ENCODE data around the gene GRIPAP1.
"Not testable (repeated sequence)": the region's sequence is repeated elsewhere in the genome, so short reads cannot be mapped to it uniquely, and the experiment has no call there.

Gene GRIPAP1

GRCh38 chrX:48997455-48997854 lies 4.6 kb downstream of the GRIPAP1 start:
- DNase-seq, result no peak

DNA sequence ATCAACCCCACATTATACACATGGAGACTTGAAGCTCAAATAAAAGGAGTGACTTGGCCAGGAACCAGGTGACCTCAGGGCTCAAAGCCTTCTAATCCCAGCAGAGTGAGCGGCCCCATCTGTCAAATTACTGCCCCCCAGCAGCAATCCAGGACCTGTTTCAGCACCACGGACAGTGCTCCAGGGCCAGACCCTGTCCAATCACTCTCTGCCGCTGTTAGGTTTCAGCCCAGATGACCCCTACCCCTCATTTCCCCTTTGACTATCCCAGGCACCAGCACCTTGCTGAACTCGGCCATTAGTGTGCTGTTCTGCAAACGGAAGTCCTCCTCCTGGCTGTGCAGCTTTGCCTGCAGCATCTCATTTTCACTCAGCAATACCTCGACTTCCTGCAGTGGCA lies 5.1 kb downstream of the GRIPAP1 start:
- DNase-seq, result no peak

DNA sequence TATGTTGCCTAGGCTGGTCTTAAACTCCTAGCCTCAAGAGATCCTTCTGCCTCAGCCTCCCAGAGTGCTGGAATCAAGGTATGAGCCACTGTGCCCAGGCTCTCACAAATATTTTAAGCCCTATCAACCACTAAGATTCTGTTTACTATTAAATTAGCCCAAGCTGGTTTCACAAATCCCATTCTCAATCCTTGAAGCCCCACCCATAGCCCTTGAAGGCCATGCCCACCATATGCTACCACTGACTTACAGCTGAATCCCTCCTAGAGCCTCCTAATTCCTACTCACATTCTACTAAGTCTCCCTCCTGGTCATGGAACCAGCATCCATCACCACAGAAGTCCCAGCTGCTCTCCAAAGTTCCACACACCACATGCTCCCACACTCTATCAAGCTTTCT lies 9.7 kb downstream of the GRIPAP1 start:
- DNase-seq, result no peak

DNA sequence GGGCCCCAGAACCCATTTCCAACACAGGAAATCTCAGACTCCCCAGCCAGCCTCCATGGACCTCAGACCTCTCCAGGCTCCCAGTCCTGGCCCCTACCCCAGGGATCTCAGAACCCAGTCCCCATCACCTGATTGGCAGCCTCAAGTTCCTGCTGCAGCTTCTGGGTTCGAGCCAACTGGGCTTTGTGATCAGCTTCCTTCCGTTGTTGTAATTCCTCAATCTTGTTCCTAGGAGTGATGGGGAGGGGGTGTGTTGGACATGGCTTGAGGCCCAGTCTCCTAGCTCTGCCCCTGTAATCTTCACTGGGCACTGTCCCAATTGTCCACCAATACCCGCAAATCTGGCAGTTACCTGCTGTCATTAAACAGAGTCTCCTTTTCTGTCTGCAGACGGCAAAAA lies 12.6 kb downstream of the GRIPAP1 start:
- no peak for DNase-seq

- no peak for DNase-seq
Measured at GRCh38 chrX:48983896-48984295, 18.2 kb downstream of the GRIPAP1 start.

GRCh38 chrX:48983081-48983480 lies 19.0 kb downstream of the GRIPAP1 start:
- DNase-seq, result no peak

DNA sequence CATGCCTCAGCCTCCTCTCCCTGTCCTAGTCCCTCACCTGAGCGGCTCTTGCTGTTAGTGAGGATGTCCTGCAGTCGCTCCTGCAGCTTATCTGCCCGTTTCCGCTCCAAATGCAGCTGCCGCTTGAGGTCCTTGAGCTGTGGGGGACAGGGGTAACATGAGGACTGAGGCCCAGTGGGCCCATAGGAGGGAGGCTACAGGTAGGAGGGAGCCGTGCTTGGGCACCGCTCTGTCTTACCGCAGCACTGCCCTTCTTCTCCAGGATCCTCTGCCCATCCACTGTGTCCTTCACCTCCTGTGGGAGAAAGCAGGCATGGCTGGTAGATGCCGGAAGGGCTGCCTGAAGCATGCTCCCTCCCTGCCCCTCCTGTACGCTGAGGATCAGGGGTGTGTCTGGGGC lies 20.9 kb downstream of the GRIPAP1 start:
- no peak for DNase-seq

DNA sequence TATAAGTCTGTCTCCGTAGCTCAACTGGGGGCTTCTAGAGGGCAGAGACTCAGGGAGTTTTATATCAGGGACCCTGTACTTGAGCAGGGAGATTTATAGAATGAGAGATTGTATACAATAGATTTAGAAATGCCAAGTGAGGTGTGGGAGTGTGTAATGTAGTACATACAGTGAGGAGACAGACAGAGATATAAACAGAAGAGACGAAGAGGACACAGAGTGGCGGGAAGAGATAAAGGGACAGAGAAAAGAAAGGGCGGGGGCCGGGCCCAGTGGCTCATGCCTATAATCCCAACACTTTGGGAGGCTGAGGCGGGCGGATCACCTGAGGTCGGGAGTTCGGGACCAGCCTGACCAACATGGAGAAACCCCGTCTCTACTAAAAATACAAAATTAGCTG lies 21.7 kb downstream of the GRIPAP1 start:
- DNase-seq, result not testable (repeated sequence)

GRCh38 chrX:48978226-48978625 lies 23.8 kb downstream of the GRIPAP1 start:
- no peak for DNase-seq

DNA sequence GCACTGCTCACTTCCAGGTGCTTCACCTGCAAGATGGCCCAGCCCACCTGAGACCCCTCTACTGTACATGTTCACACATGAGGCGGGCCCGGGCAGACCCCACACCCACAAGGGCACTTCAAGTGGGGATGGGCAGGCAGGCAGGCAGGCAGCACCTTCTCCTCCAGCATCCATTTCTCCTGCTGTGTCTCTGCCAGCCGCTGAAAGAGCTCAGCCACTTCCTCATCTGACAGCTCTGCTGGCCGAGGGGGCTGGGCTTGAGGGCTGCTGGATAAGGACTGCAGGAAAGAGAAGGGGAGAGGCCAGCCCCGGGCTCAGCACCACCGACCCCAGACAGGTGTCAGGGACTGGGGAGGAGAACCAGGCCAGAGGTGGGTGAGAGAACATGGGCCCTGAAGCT lies 26.0 kb downstream of the GRIPAP1 start:
- DNase-seq, result no peak

- DNase-seq, result no peak
Measured at GRCh38 chrX:48975541-48975940, 26.5 kb downstream of the GRIPAP1 start.

DNA sequence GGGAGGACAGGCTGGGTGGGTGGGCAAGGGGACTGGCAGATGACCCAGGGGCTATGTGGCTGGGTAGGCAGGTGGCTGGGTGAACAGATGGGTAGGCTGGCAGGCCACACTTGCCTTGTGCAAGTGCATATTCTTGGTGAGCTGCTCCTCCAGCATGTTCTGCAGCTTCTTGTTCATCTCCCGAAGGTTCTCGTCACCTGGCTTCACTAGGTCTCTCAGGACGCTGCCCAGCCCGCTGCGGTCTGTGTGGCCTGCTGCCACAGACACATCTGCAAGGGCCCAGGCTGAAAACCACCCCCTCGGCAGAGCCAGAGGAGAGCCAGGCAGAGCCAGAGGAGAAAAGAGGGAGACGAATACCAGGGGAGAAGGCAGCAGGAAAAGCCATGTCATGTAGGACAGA lies 27.0 kb downstream of the GRIPAP1 start:
- DNase-seq, result no peak

DNA sequence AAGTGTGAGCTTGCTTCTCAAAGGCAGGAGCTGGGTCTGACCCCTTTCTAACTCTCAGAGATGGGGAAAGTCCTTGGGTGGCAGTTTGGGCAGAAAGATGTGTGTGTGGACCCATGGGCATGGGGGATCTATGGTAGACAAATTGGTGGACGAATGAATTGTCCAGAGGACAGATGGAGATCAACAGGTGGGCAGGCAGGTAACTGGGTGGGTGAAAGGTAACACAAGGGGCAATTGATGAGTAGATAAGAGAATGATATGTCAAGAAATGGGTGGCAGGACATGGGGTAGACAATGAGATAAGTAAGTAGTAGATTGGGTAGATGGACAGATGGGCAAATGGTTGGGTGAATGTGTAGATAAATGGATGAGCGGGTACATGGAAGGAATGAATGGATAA lies 27.5 kb downstream of the GRIPAP1 start:
- no peak for DNase-seq

DNA sequence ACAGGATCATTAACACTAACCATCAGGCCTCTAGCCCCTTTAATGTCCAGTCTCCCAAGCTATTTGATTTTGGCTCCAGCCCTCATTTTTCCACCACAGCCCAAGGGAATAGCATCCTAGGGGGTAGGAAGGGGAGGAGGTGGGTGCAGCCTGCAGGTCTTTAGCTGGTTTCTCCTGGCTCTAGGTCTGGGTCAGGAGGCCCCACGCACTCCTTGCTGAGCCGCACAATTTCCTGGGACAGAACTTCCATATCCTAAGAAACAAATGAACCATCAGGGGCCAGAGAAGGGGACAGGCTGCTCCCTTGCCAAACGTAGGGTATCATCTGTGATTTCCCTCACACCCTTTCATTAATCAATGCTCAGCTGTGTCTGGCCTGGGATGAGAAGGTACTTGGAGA lies 28.0 kb downstream of the GRIPAP1 start:
- no peak for DNase-seq

- peak; percentile 34 for DNase-seq
Measured at GRCh38 chrX:48972220-48973164, 29.6 kb downstream of the GRIPAP1 start.

- DNase-seq, result no peak
Measured at GRCh38 chrX:48971249-48972219, 30.5 kb downstream of the GRIPAP1 start, which contains the start of gene KCND1. KCND1 (minus strand) TSS chrX:48971844; CDS start chrX:48970271, 1,573 bp downstream.

DNA sequence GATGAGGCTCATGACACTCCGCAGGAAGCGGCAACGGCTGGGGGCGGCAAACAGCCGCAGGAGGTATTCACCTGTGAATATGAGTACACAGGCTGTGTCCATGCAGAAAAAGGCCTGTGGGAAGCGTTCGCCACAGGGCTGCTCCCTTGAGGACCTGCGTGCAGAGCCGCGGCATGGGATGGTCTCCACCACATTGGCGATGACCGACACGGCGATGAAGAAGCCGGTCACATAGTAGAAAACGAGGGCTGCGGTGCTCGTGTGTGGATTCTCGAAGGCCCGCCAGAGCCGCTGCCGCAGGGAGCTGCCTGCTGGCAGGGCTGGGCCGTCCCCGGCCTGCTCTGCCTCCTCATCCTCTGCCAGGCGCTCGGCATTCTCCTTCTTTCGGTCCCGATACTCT lies 32.6 kb downstream of the GRIPAP1 start:
- DNase-seq, result no peak

DNA sequence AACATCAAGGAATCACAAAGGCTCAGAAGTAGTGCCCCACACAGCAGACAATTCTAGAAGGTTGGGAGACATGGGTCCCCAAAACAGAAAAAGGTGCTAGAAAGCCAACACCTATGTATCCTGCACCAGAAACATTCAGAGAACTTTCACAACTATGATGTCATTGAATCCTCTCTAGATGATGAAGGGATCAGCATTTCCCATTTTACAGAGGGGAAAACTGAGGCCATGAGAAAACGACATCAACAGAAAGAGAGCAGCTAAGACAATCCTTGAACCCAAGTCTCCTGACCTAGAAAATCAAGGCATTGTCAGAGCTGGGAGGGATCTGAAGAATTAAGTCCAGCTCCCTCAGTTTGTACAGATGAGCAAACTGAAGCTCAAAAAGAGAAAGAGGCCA lies 33.7 kb downstream of the GRIPAP1 start:
- DNase-seq, result no peak

DNA sequence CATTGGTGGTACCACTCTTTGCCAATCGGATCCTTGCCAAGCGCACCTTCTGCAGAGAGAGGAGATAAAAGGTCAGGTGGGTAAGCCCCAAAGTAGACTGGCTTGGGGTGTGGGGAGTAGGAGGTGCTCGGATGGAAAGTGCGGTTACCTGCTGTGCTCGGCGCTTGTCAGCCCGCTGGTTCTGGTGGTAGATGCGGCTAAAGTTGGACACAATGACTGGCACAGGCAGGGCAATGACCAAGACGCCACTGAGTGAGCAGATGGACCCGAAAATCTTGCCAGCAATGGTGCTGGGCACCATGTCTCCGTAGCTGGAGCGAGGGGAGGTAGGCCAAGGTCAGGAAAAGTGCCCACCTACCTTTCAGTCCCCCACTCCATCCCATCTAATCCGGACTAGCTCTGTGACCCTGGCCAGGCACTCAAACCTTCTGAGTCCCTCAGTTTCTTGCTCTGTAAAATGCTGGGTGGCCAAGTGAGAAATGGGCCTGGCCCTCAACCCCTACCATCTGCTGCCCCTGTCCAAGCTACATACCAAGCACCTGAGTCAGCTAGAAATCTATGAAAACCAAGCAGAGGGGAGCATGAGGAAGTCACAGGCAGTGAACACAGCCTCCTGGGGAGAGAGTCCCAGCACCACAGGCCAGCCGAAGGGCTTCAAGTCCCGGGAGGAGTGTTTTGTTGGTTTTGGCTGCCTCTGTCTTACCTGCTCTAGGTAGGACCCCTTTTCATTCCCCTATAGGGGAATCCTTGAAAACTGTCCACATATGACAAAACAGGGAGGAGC lies 35.1 kb downstream of the GRIPAP1 start:
- DNase-seq, result no peak

GRCh38 chrX:48965959-48966358 lies 36.1 kb downstream of the GRIPAP1 start:
- no peak for DNase-seq

- DNase-seq, result no peak
Measured at GRCh38 chrX:48961585-48962091, 40.4 kb downstream of the GRIPAP1 start.

DNA sequence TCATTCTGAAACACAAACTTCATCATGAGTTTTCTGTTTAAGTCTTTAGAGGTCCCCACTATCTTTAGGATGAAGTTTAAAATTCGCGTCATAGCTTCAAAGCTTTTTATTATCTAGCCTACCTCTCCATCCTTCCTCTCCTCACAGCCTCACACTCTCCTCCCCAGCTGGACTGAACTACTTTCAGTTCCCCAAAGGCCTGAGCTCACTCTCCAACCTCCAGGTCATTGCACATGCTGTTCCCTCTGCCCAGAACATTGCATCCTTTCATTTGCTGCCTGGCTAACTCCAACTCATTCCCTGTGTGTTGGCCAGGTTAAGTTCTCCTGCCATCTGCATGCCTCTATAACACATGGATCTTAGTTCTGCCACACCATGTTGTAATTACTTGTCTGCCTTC lies 41.8 kb downstream of the GRIPAP1 start:
- no peak for DNase-seq
